ENCODE results near the gene LAYN.

Gene LAYN

GRCh38 chr11:111598559-111598958, 58.0 kb downstream of the LAYN start:
- DNase-seq: no peak

- DNase-seq: no peak
These were observed 61.1 kb downstream of the LAYN start for GRCh38 chr11:111601636-111601978.

DNA sequence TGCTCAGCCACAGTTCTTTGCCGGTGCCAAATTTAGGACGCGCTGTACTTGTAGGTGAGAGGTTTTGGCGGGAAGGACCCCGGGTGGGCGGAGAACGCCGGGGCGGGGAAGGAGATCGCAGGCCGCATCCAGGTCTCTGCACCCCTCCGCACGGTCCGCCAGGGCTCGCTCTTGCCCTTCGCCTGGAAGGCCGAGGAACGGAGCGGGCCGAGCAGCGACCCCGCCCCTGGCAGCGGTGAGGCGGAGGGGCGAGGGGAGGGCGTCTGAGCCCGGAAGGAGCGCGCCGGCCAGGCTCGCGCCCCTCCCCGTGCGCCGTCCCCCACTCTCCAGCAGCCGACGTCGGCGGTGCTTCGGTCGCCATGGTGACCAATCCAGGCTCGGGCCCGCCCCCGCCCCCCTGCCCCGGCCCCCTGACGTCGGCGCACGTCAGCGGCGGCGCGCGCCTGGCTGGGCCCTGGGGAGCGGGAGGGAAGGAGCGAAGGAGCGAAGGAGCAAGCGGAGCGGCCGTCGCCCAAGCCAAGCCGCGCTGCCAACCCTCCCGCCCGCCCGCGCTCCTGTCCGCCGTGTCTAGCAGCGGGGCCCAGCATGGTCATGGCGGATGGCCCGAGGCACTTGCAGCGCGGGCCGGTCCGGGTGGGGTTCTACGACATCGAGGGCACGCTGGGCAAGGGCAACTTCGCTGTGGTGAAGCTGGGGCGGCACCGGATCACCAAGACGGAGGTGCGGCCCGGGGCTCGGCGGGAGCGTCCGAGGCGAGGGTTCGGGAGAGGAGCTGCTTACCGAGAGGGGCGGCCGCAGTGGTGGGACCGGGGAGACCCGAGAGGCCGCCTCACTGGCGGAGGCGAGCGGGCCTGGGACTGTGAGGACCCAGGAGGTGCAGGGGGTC, 61.7 kb downstream of the LAYN start, which contains the start of gene SIK2:
TSS of gene SIK2 (plus strand) at position 471 of the 886 bp plus-strand sequence. CDS start at position 586, 115 bp downstream.
- DNase-seq: peak; percentile 99

GRCh38 chr11:111602865-111603610, 62.5 kb downstream of the LAYN start:
- DNase-seq: peak; percentile 72

DNA sequence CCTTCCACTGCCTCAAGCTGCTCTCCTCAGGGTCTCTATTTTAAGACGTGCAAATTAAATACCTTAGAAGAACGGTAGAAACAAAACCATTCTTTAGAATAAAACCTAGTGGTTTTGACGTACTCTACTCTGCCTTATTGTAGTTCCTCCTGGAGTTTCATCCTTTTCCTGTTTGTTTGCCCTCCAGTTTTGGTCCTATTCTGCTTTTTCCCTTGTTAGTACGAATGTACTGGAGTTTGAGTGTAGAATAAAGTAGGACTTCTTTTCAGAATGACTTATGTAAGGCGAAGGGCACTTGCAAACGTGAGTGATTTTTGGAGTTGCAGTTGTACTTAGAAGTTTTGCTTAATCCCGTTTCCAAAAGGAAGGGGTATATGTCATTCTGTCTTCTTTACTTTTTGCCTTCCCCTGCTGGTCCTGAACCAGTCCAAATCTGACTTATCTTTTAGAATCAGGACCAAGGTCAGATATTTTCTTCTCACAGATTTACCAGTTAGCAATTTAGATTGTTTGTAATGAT, 63.2 kb downstream of the LAYN start:
- DNase-seq: no peak

DNA sequence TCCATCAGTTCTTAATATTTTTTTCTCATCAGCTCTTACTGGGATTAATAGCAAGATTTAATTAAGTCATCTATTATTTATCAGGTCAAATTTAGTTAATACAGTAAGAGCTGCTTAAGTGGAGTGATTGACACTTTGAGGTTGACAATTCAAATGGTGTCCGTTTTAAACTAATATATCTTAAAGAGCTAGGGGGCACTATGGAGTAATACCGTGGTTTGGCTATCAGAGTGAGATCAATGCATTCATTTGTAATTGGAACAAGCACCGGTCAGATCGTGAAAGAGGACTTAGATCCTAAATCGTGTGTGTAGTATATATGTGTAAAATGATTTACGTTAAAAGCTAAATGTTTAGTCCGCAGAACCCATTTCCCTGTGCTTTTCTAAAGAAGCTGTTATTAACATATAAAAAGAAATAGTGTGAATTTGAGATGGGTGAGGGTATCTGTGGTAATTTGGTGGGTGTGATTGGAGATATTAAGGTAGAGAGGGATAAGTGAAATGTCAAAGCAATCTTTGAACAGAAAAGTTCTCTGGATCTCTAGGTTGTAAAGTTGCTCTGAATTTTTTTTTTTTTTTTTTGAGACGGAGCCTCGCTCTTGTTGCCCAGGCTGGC, 64.0 kb downstream of the LAYN start:
- no peak for DNase-seq

- no peak for DNase-seq
These were observed 65.2 kb downstream of the LAYN start for GRCh38 chr11:111605681-111606080.

DNA sequence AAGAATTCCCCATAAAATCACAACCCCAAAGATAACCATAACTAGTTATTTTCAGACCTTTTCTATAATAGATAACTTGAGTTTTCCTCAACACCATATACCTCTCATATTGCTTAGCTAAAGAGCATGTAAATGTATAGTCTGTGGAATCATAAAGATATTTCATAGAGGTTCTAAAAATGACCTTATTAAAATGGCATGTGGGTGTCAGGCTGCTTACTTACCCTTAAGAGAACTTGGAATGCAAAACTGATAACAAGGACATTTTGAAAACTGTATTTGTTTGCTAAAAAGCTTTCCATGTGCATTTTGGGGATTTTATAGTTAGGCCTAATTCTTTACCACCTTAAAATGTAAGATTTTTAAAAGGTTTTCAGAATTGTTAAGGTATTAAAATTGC, 66.5 kb downstream of the LAYN start:
- no peak for DNase-seq

DNA sequence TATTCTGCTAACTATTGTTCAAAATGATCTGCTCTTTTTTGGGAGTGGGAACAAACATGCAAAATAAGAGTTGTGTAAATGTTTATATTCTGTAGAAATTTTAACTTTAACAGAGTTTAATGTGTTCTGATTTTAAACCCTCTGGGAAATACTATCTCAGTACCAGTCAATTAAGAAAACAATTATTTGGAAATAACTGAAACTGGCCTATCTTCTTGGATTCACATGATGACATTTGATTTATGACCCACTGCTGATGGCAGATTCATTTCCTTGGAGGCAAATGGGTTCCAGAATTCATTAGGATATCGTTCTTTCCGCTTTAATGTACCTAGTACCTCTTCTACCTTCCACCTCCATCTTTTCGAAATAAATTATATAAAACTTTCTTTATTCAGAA, 67.2 kb downstream of the LAYN start:
- DNase-seq: no peak

Data from islet precursor cell (in vitro differentiated cells).